HG02763 (cell line): Measurements from ENCODE around the gene TXNL4B.

Source experiments
- ATAC-seq: cut with Tn5 transposase; IDR thresholded peaks from one replicate; pipeline ENCODE4 v1.9.1; 2021; ENCODE audit warnings: mild to moderate bottlenecking, moderate library complexity; ENCODE audit not compliant: unreplicated experiment

Gene TXNL4B

DNA sequence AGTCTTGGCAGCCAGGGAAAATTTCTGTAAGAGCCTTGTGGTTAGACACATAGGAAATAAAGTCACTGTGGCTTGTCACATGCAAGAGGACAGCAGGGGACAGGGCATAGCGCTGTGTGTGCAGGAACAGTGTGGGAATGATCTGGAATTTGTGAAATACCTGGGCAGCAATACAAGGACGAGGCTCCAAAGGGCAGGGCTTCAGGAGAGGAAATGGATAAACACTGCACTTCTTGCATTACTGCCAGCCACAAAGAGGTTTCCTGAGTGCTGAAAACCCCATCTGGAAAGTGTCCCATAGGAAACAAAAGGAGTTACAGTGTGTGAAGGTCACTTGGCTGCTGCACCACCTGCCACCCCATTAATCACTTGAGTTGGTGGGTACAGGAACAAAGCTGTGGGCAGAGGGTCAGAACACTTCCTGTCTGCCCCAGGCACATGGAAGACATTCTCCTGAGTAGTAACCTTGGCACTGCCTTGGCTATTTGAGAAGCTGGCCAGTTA, 51.2 kb downstream of the TXNL4B start:
- ATAC-seq = no peak

DNA sequence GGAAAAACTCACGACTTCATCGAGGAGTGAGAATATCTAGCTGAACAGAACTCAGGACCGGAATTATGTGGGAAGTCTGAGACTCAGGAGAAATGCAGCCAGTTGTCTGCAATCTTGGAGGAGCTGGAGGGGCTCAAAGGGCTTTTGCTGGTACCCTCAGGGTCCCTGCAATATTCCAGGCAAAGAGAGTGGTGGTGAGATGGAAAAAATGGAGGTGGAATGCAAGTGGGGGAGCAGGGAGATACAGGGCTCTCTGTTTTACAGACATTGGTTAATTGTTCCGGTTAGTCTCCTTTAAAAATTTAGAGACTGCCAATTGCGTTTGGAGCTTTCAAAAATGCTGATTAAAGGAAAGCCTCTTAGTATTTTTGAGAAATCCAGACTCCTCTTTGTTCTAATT, 57.3 kb downstream of the TXNL4B start:
- no peak for ATAC-seq
